ENCODE measurements around the gene AP3B1.

AP3B1 gene

DNA sequence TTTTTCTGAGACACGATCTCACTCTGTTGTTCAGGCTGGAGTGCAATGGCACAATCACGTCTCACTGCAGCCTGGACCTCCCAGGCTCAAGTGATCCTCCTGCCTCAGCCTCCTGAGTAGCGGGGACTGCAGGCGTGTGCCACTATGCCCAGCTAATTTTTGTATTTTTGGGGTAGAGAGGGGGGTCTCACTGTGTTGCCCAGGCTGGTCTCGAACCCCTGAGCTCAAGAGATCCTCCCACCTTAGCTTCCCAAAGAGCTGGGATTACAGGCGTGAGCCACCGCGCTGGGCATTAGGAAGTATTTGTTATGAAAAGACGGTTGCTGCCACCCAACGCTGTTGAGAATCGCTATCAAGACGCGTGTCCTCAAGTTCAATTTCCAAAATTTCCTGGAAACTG is 337.4 kb downstream of the AP3B1 start:
- no peaks in the 10 kb centered on the region for H3K9me2 ChIP-seq (replicated peaks; ENCODE audit: low read depth, low read length)
- TF ChIP-seq, protein P1, sequence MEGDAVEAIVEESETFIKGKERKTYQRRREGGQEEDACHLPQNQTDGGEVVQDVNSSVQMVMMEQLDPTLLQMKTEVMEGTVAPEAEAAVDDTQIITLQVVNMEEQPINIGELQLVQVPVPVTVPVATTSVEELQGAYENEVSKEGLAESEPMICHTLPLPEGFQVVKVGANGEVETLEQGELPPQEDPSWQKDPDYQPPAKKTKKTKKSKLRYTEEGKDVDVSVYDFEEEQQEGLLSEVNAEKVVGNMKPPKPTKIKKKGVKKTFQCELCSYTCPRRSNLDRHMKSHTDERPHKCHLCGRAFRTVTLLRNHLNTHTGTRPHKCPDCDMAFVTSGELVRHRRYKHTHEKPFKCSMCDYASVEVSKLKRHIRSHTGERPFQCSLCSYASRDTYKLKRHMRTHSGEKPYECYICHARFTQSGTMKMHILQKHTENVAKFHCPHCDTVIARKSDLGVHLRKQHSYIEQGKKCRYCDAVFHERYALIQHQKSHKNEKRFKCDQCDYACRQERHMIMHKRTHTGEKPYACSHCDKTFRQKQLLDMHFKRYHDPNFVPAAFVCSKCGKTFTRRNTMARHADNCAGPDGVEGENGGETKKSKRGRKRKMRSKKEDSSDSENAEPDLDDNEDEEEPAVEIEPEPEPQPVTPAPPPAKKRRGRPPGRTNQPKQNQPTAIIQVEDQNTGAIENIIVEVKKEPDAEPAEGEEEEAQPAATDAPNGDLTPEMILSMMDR (conservative IDR thresholded peaks at IDR 0.05; ENCODE audit: low read length) = no peak
- TF ChIP-seq EZH2phosphoT487 (IDR thresholded peaks at IDR 0.05; ENCODE audit: borderline replicate concordance) = no peak
- no peak overlapping the region for H3K9ac ChIP-seq (ENCODE audit: low read depth, low read length, poor library complexity, severe bottlenecking)
- no peaks in the 10 kb centered on the region for H3K36me3 ChIP-seq (ENCODE audit: insufficient read depth, low read length)
- H3K79me2 ChIP-seq (ENCODE audit: insufficient read depth, low read length) = no peaks in the 10 kb centered on the region
- H4K20me1 ChIP-seq (ENCODE audit: insufficient read depth, low read length, poor library complexity, severe bottlenecking) = no peaks in the 10 kb centered on the region
- no peak overlapping the region for H2AFZ ChIP-seq (ENCODE audit: low read length)
- no peaks in the 10 kb centered on the region for H3K9me3 ChIP-seq (ENCODE audit: insufficient read depth, low read depth, low read length)
- H3K4me3 ChIP-seq (ENCODE audit: low read length, poor library complexity, severe bottlenecking) = no peak overlapping the region
- H3K27me3 ChIP-seq (ENCODE audit: insufficient read depth, low read length, poor library complexity, severe bottlenecking) = no peaks in the 10 kb centered on the region
- no peak overlapping the region for H3K4me2 ChIP-seq (ENCODE audit: low read depth, low read length, poor library complexity, severe bottlenecking)
- no peaks in the 10 kb centered on the region for H3F3A ChIP-seq (ENCODE audit: low read depth)
- H3K4me1 ChIP-seq (ENCODE audit: insufficient read depth, low read length, poor library complexity, severe bottlenecking) = no peaks in the 10 kb centered on the region

- no peak overlapping the region for H2AFZ ChIP-seq (ENCODE audit: low read length)
- no peaks in the 10 kb centered on the region for H3K9me2 ChIP-seq (replicated peaks; ENCODE audit: low read depth, low read length)
- no peaks in the 10 kb centered on the region for H3K79me2 ChIP-seq (ENCODE audit: insufficient read depth, low read length)
- H4K20me1 ChIP-seq (ENCODE audit: insufficient read depth, low read length, poor library complexity, severe bottlenecking) = no peaks in the 10 kb centered on the region
- H3K4me1 ChIP-seq (ENCODE audit: insufficient read depth, low read length, poor library complexity, severe bottlenecking) = no peaks in the 10 kb centered on the region
- H3K4me3 ChIP-seq (ENCODE audit: low read length, poor library complexity, severe bottlenecking) = no peak overlapping the region
- H3K36me3 ChIP-seq (ENCODE audit: insufficient read depth, low read length) = no peaks in the 10 kb centered on the region
- H3K4me2 ChIP-seq (ENCODE audit: low read depth, low read length, poor library complexity, severe bottlenecking) = no peak overlapping the region
- H3K27me3 ChIP-seq (ENCODE audit: insufficient read depth, low read length, poor library complexity, severe bottlenecking) = no peaks in the 10 kb centered on the region
- H3F3A ChIP-seq (ENCODE audit: low read depth) = no peaks in the 10 kb centered on the region
- H3K9ac ChIP-seq (ENCODE audit: low read depth, low read length, poor library complexity, severe bottlenecking) = no peak overlapping the region
- H3K9me3 ChIP-seq (ENCODE audit: insufficient read depth, low read depth, low read length) = no peaks in the 10 kb centered on the region
- TF ChIP-seq EZH2phosphoT487 (IDR thresholded peaks at IDR 0.05; ENCODE audit: borderline replicate concordance) = no peak
- TF ChIP-seq, protein P1 (conservative IDR thresholded peaks at IDR 0.05; ENCODE audit: low read length) = no peak
Observed at GRCh38 chr5:77955577-77955976, 338.9 kb downstream of the AP3B1 start.

DNA sequence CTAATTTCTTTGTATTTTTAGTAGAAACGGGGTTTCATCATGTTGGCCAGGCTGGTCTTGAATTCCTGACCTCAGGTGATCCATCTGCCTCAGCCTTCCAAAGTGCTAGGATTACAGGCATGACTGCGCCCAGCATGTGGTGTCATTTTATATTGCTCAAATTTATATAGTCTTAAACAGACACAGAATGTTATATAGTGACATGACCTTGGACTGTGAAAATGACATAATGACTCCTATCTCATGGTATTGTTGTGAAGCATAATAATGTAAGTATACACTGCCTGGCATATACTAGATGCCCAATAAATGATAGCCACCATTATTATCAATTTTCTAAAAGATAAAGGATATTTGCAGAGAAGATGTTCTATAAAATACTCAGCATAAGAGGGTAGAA is 341.1 kb downstream of the AP3B1 start:
- H3K9me2 ChIP-seq (replicated peaks; ENCODE audit: low read depth, low read length) = no peaks in the 10 kb centered on the region
- no peak overlapping the region for H3K9ac ChIP-seq (ENCODE audit: low read depth, low read length, poor library complexity, severe bottlenecking)
- H2AFZ ChIP-seq (ENCODE audit: low read length) = no peak overlapping the region
- no peaks in the 10 kb centered on the region for H4K20me1 ChIP-seq (ENCODE audit: insufficient read depth, low read length, poor library complexity, severe bottlenecking)
- no peaks in the 10 kb centered on the region for H3K36me3 ChIP-seq (ENCODE audit: insufficient read depth, low read length)
- H3K9me3 ChIP-seq (ENCODE audit: insufficient read depth, low read depth, low read length) = no peaks in the 10 kb centered on the region
- H3K79me2 ChIP-seq (ENCODE audit: insufficient read depth, low read length) = no peaks in the 10 kb centered on the region
- no peak for TF ChIP-seq EZH2phosphoT487 (IDR thresholded peaks at IDR 0.05; ENCODE audit: borderline replicate concordance)
- TF ChIP-seq, protein P1 (conservative IDR thresholded peaks at IDR 0.05; ENCODE audit: low read length) = no peak
- no peak overlapping the region for H3K4me3 ChIP-seq (ENCODE audit: low read length, poor library complexity, severe bottlenecking)
- no peak overlapping the region for H3K4me2 ChIP-seq (ENCODE audit: low read depth, low read length, poor library complexity, severe bottlenecking)
- no peaks in the 10 kb centered on the region for H3K4me1 ChIP-seq (ENCODE audit: insufficient read depth, low read length, poor library complexity, severe bottlenecking)
- no peaks in the 10 kb centered on the region for H3K27me3 ChIP-seq (ENCODE audit: insufficient read depth, low read length, poor library complexity, severe bottlenecking)
- no peaks in the 10 kb centered on the region for H3F3A ChIP-seq (ENCODE audit: low read depth)
